Liver (tissue), 9 donors: ENCODE data around the gene LPCAT1. TPM values are rescaled to one million over a fixed set of nuclear protein-coding genes. Genes with fewer than 3 reads are reported as not detected.

Experiments used
- DNase-seq: peaks from one replicate; pipeline ENCODE4 v3.0.0-alpha.2; 2017; ENCODE audit warnings: low spot score
- H3K27ac ChIP-seq, 2 donors: one replicate each; pipeline ENCODE4 v1.7.0; 2013; ENCODE audit warnings: inconsistent platforms in 2 of 2, low read length in 2 of 2, control low read depth in 1 of 2, low read depth in 1 of 2, mild to moderate bottlenecking in 1 of 2
- H3K27me3 ChIP-seq, 4 donors: one replicate each; pipeline versions ENCODE4 v1.6.1 to v1.7.0; 2013; ENCODE audit warnings: low read length in 3 of 4, inconsistent platforms in 1 of 4, mild to moderate bottlenecking in 1 of 4, moderate library complexity in 1 of 4; ENCODE audit not compliant: control insufficient read depth in 4 of 4, insufficient read depth in 4 of 4
- H3K36me3 ChIP-seq, 4 donors: one replicate each; pipeline versions ENCODE4 v1.6.1 to v1.7.0; 2013; ENCODE audit warnings: low read length in 3 of 4, mild to moderate bottlenecking in 3 of 4, low read depth in 1 of 4, moderate library complexity in 1 of 4; ENCODE audit not compliant: control insufficient read depth in 4 of 4, insufficient read depth in 3 of 4
- H3K4me1 ChIP-seq, 4 donors: one replicate each; pipeline versions ENCODE4 v1.6.1 to v1.7.0; 2013; ENCODE audit warnings: low read length in 3 of 4, mild to moderate bottlenecking in 3 of 4, moderate library complexity in 1 of 4; ENCODE audit not compliant: control insufficient read depth in 4 of 4, insufficient read depth in 4 of 4
- H3K4me3 ChIP-seq, 3 donors: one replicate each; pipeline versions ENCODE4 v1.6.1 to v1.7.0; 2013; ENCODE audit warnings: low read length in 3 of 3, control low read depth in 1 of 3, low read depth in 1 of 3, mild to moderate bottlenecking in 1 of 3
- H3K9ac ChIP-seq, 2 donors: one replicate each; pipeline ENCODE4 v1.7.0; 2013; ENCODE audit warnings: low read length in 2 of 2, mild to moderate bottlenecking in 2 of 2, moderate library complexity in 2 of 2, control low read depth in 1 of 2, low read depth in 1 of 2
- H3K9me3 ChIP-seq, 4 donors: one replicate each; pipeline versions ENCODE4 v1.6.1 to v1.7.0; 2013; ENCODE audit warnings: low read length in 3 of 4; ENCODE audit not compliant: control insufficient read depth in 4 of 4
- ATF3 ChIP-seq: IDR thresholded peaks from 2 replicates; pipeline ENCODE4 v1.6.1; 2016; ENCODE audit warnings: antibody characterized with exemption
- CTCF ChIP-seq: fragments of 150-350 bp; IDR thresholded peaks from 2 replicates; pipeline ENCODE4 v1.5.1; 2017; ENCODE audit warnings: improper control_type of control experiment, low read depth, low read length; ENCODE audit not compliant: missing input control
- EGR1 ChIP-seq, 2 donors: IDR thresholded peaks; 2 replicates each; pipeline ENCODE4 v1.6.1; 2016 to 2018; ENCODE audit warnings: antibody characterized with exemption in 2 of 2, low read depth in 2 of 2
- FOXA1 ChIP-seq: IDR thresholded peaks from 2 replicates; pipeline ENCODE4 v1.6.1; 2016; ENCODE audit warnings: antibody characterized with exemption
- FOXA2 ChIP-seq: IDR thresholded peaks from 2 replicates; pipeline ENCODE4 v1.6.1; 2016; ENCODE audit warnings: antibody characterized with exemption
- GABPA ChIP-seq, 2 donors: IDR thresholded peaks in 1 of 2; conservative IDR thresholded peaks in 1 of 2; 2 replicates each; pipeline ENCODE4 v1.6.1; 2016; ENCODE audit warnings: antibody characterized with exemption in 2 of 2, mild to moderate bottlenecking in 1 of 2, moderate library complexity in 1 of 2
- HNF4A ChIP-seq, 2 donors: conservative IDR thresholded peaks; 2 replicates each; pipeline ENCODE4 v1.6.1; 2016; ENCODE audit warnings: antibody characterized with exemption in 2 of 2, mild to moderate bottlenecking in 2 of 2
- HNF4G ChIP-seq: IDR thresholded peaks from 2 replicates; pipeline ENCODE4 v1.6.1; 2016; ENCODE audit warnings: antibody characterized with exemption
- JUND ChIP-seq, 2 donors: IDR thresholded peaks; 2 replicates each; pipeline ENCODE4 v1.6.1; 2016; ENCODE audit warnings: antibody characterized with exemption in 2 of 2
- NR2F2 ChIP-seq: IDR thresholded peaks from 2 replicates; pipeline ENCODE4 v1.6.1; 2016; ENCODE audit warnings: antibody characterized with exemption
- RAD21 ChIP-seq, 2 donors: IDR thresholded peaks; 2 replicates each; pipeline ENCODE4 v1.6.1; 2016; ENCODE audit warnings: antibody characterized with exemption in 2 of 2, mild to moderate bottlenecking in 2 of 2
- REST ChIP-seq: IDR thresholded peaks from 2 replicates; pipeline ENCODE4 v1.6.1; 2016; ENCODE audit warnings: antibody characterized with exemption, mild to moderate bottlenecking
- RXRA ChIP-seq, 2 donors: IDR thresholded peaks; 2 replicates each; pipeline ENCODE4 v1.6.1; 2017 to 2018; ENCODE audit warnings: antibody characterized with exemption in 2 of 2, mild to moderate bottlenecking in 1 of 2
- SP1 ChIP-seq: IDR thresholded peaks from 2 replicates; pipeline ENCODE4 v1.6.1; 2018; ENCODE audit warnings: antibody characterized with exemption, mild to moderate bottlenecking
- TAF1 ChIP-seq: conservative IDR thresholded peaks from 2 replicates; pipeline ENCODE4 v1.6.1; 2016; ENCODE audit warnings: antibody characterized with exemption, mild to moderate bottlenecking
- YY1 ChIP-seq: IDR thresholded peaks from 2 replicates; pipeline ENCODE4 v1.6.1; 2016; ENCODE audit warnings: antibody characterized with exemption, mild to moderate bottlenecking
- ZBTB33 ChIP-seq: IDR thresholded peaks from 2 replicates; pipeline ENCODE4 v1.6.1; 2016; ENCODE audit warnings: antibody characterized with exemption
- WGBS: extraction: QIAGEN DNeasy Blood & Tissue Kit; methylation state at CpG from one replicate; pipeline ENCODE4 v1.1.7; 2013; 5-methylcytosine and 5-hydroxymethylcytosine counted together
- polyA plus RNA-seq, 2 donors: library from polyadenylated mRNA; stranded (reverse) in 1 of 2; unstranded in 1 of 2; fragments of 200-250 nt in 1 of 2; fragments of >200 nt in 1 of 2; fragmentation: Nextera tagmentation in 1 of 2; extraction: Ambion mirVana in 1 of 2; gene quantifications; one replicate each; pipeline versions ENCODE4 v1.2.1 to v1.2.3, GENCODE V29; 2013 to 2015
- total RNA-seq, 2 donors: library from RNA; depleted of rRNA; stranded (reverse); fragments of >200 nt; gene quantifications; one replicate each; pipeline ENCODE4 v1.2.3, GENCODE V29; 2014
- TF ChIP-seq, protein P1 (sequence below): IDR thresholded peaks from 2 replicates; pipeline ENCODE4 v1.6.1; 2016; ENCODE audit warnings: antibody characterized with exemption
- donor health status: healthy.
- donor health status: healthy.
- donor health status: healthy.
- donor health status: healthy.
- donor health status: healthy.

Gene LPCAT1
- total and polyA plus RNA-seq, 4 donors = 1.5 to 12.8 (median 9.9) TPM

- TF ChIP-seq HNF4G = no peak
- TF ChIP-seq RXRA (IDR thresholded peaks at IDR 0.05) = no peak
- no peak for TF ChIP-seq EGR1 (IDR thresholded peaks at IDR 0.05; ENCODE audit: low read depth in 2 of 2)
- no peak for TF ChIP-seq RAD21 (IDR thresholded peaks at IDR 0.05)
- no peak for TF ChIP-seq ZBTB33
- no peak for TF ChIP-seq SP1
- TF ChIP-seq, protein P1, sequence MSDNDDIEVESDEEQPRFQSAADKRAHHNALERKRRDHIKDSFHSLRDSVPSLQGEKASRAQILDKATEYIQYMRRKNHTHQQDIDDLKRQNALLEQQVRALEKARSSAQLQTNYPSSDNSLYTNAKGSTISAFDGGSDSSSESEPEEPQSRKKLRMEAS = no peak
Observed at GRCh38 chr5:1524481-1524798, 680 bp upstream of the LPCAT1 start (continued).

GRCh38 chr5:1523480-1523792, 324 bp downstream of the LPCAT1 start:
- Histone ChIP-seq H3K36me3 (no peaks in the 10 kb centered on the region), H3K9me3 (no peaks in the 10 kb centered on the region), H3K27me3 (no peaks in the 10 kb centered on the region), H3K4me3 (peak overlapping the region; percentile 29 to 98 (median 51)), H3K27ac (no peak overlapping the region), H3K9ac (no peak overlapping the region), H3K4me1 (peaks cover 4 to 17% (median 10%) of the 10 kb centered on the region in 4 donors)
- DNase-seq = no peak
- WGBS = under 1% methylated on average over 48 of the region's 48 CpGs
- TF ChIP-seq GABPA (IDR thresholded peaks at IDR 0.05 in 1 of 2, conservative IDR thresholded peaks at IDR 0.05 in 1 of 2) (no peak), HNF4G (no peak), SP1 (no peak), RXRA (IDR thresholded peaks at IDR 0.05) (no peak)

GRCh38 chr5:1522601-1523479, 920 bp downstream of the LPCAT1 start:
- H3K27ac ChIP-seq = no peak overlapping the region
- peak overlapping the region in 2 of 3 donors; percentile 51 to 98 for H3K4me3 ChIP-seq
- H3K9me3 ChIP-seq = no peaks in the 10 kb centered on the region
- WGBS = 9% methylated on average over 63 of the region's 63 CpGs
- H3K36me3 ChIP-seq = no peaks in the 10 kb centered on the region
- DNase-seq = peak; percentile 34
- H3K27me3 ChIP-seq = no peaks in the 10 kb centered on the region
- peaks cover 4 to 17% (median 10%) of the 10 kb centered on the region in 4 donors for H3K4me1 ChIP-seq
- no peak for TF ChIP-seq SP1
- no peak for TF ChIP-seq HNF4A (conservative IDR thresholded peaks at IDR 0.05)
- TF ChIP-seq JUND (IDR thresholded peaks at IDR 0.05) = no peak
- TF ChIP-seq GABPA (IDR thresholded peaks at IDR 0.05 in 1 of 2, conservative IDR thresholded peaks at IDR 0.05 in 1 of 2) = no peak
- TF ChIP-seq NR2F2 = no peak
- no peak for TF ChIP-seq HNF4G
- no peak for TF ChIP-seq EGR1 (IDR thresholded peaks at IDR 0.05; ENCODE audit: low read depth in 2 of 2)
- no peak for TF ChIP-seq REST
- no peak for TF ChIP-seq FOXA2
- TF ChIP-seq ZBTB33 = no peak
- TF ChIP-seq FOXA1 = no peak
- no peak for TF ChIP-seq CTCF
- TF ChIP-seq TAF1 = no peak
- TF ChIP-seq RAD21 (IDR thresholded peaks at IDR 0.05) = no peak
- TF ChIP-seq, protein P1 = no peak
- TF ChIP-seq ATF3 = no peak
- no peak for TF ChIP-seq RXRA (IDR thresholded peaks at IDR 0.05)
- TF ChIP-seq YY1 = no peak
- no peak overlapping the region for H3K9ac ChIP-seq
